HUES6 (cell line): ENCODE data around the gene DDX59.
A peak's percentile ranks its signal among the peaks of the same experiment; 100 is the strongest.

ENCODE experiments used
- H3K27ac ChIP-seq: 2 replicates; pipeline ENCODE4 v1.7.0; 2013; ENCODE audit warnings: low read depth, mild to moderate bottlenecking, low read length, inconsistent platforms
- H3K27me3 ChIP-seq: 2 replicates; pipeline ENCODE4 v1.6.1; 2013; ENCODE audit warnings: low read length; ENCODE audit not compliant: control insufficient read depth, insufficient read depth
- H3K36me3 ChIP-seq: 2 replicates; pipeline ENCODE4 v1.6.1; 2013; ENCODE audit warnings: low read length; ENCODE audit not compliant: control insufficient read depth, insufficient read depth
- H3K4me1 ChIP-seq: 2 replicates; pipeline ENCODE4 v1.6.1; 2013; ENCODE audit warnings: low read length; ENCODE audit not compliant: control insufficient read depth, insufficient read depth
- H3K4me3 ChIP-seq: 2 replicates; pipeline ENCODE4 v1.5.1; 2013; ENCODE audit warnings: low read depth, low read length
- H3K9ac ChIP-seq: one replicate; pipeline ENCODE4 v1.6.1; 2013; ENCODE audit warnings: mild to moderate bottlenecking, low read length
- H3K9me3 ChIP-seq: 2 replicates; pipeline ENCODE4 v1.6.1; 2013; ENCODE audit warnings: low read depth, low read length; ENCODE audit not compliant: control insufficient read depth, insufficient read depth

DDX59 gene

GRCh38 chr1:200669314-200670241 lies at the start of gene DDX59:
Gene DDX59 (minus strand): TSS chr1:200669907. CDS start chr1:200666740, 3,167 bp downstream.
- peaks cover 13% of the 10 kb centered on the region for H3K36me3 ChIP-seq
- peak within 1 kb of the TSS; percentile 98 for H3K27ac ChIP-seq
- no peaks in the 10 kb centered on the region for H3K27me3 ChIP-seq
- peak within 1 kb of the TSS; percentile 90 for H3K4me3 ChIP-seq
- peaks cover 24% of the 10 kb centered on the region for H3K4me1 ChIP-seq
- peak within 1 kb of the TSS; percentile 97 for H3K9ac ChIP-seq
- H3K9me3 ChIP-seq: no peaks in the 10 kb centered on the region

GRCh38 chr1:200714504-200715187 lies 44.9 kb upstream of the DDX59 start:
- no peaks in the 10 kb centered on the region for H3K36me3 ChIP-seq
- H3K4me3 ChIP-seq: no peak overlapping the region
- H3K9ac ChIP-seq: no peak overlapping the region

GRCh38 chr1:200710166-200710565 lies 40.5 kb upstream of the DDX59 start:
- Histone ChIP-seq H3K36me3 (no peaks in the 10 kb centered on the region), H3K27me3 (no peaks in the 10 kb centered on the region), H3K9ac (no peak overlapping the region), H3K4me3 (no peak overlapping the region), H3K9me3 (no peaks in the 10 kb centered on the region), H3K4me1 (no peaks in the 10 kb centered on the region), H3K27ac (no peak overlapping the region)

More at GRCh38 chr1:200714504-200715187, 44.9 kb upstream of the DDX59 start:
- Histone ChIP-seq H3K27ac (no peak overlapping the region), H3K27me3 (no peaks in the 10 kb centered on the region), H3K4me1 (no peaks in the 10 kb centered on the region), H3K9me3 (no peaks in the 10 kb centered on the region)

- Histone ChIP-seq H3K4me1 (no peaks in the 10 kb centered on the region), H3K4me3 (no peak overlapping the region), H3K9me3 (no peaks in the 10 kb centered on the region), H3K27ac (no peak overlapping the region), H3K9ac (no peak overlapping the region), H3K36me3 (no peaks in the 10 kb centered on the region), H3K27me3 (no peaks in the 10 kb centered on the region)
Observed at GRCh38 chr1:200708769-200709168, 39.1 kb upstream of the DDX59 start.

- Histone ChIP-seq H3K9ac (no peak overlapping the region), H3K27me3 (no peaks in the 10 kb centered on the region), H3K4me3 (no peak overlapping the region)
Observed at GRCh38 chr1:200708161-200708560, 38.5 kb upstream of the DDX59 start.

GRCh38 chr1:200707116-200707515 lies 37.4 kb upstream of the DDX59 start:
- H3K4me1 ChIP-seq: no peaks in the 10 kb centered on the region

More at GRCh38 chr1:200708161-200708560, 38.5 kb upstream of the DDX59 start:
- no peaks in the 10 kb centered on the region for H3K4me1 ChIP-seq
- no peaks in the 10 kb centered on the region for H3K9me3 ChIP-seq
- no peaks in the 10 kb centered on the region for H3K36me3 ChIP-seq
- H3K27ac ChIP-seq: no peak overlapping the region

GRCh38 chr1:200706111-200706814 lies 36.6 kb upstream of the DDX59 start:
- H3K4me3 ChIP-seq: no peak overlapping the region
- no peaks in the 10 kb centered on the region for H3K27me3 ChIP-seq
- no peak overlapping the region for H3K9ac ChIP-seq
- H3K27ac ChIP-seq: no peak overlapping the region
- no peaks in the 10 kb centered on the region for H3K4me1 ChIP-seq
- no peaks in the 10 kb centered on the region for H3K9me3 ChIP-seq
- H3K36me3 ChIP-seq: no peaks in the 10 kb centered on the region

More at GRCh38 chr1:200707116-200707515, 37.4 kb upstream of the DDX59 start:
- Histone ChIP-seq H3K4me3 (no peak overlapping the region), H3K27me3 (no peaks in the 10 kb centered on the region), H3K9me3 (no peaks in the 10 kb centered on the region), H3K27ac (no peak overlapping the region), H3K9ac (no peak overlapping the region), H3K36me3 (no peaks in the 10 kb centered on the region)

GRCh38 chr1:200704986-200705500 lies 35.3 kb upstream of the DDX59 start:
- no peaks in the 10 kb centered on the region for H3K27me3 ChIP-seq
- H3K4me3 ChIP-seq: no peak overlapping the region
- no peaks in the 10 kb centered on the region for H3K36me3 ChIP-seq
- no peaks in the 10 kb centered on the region for H3K4me1 ChIP-seq
- no peak overlapping the region for H3K9ac ChIP-seq
- no peak overlapping the region for H3K27ac ChIP-seq
- no peaks in the 10 kb centered on the region for H3K9me3 ChIP-seq

- Histone ChIP-seq H3K36me3 (no peaks in the 10 kb centered on the region), H3K9me3 (no peaks in the 10 kb centered on the region), H3K27ac (no peak overlapping the region), H3K4me1 (no peaks in the 10 kb centered on the region), H3K27me3 (no peaks in the 10 kb centered on the region), H3K9ac (no peak overlapping the region), H3K4me3 (no peak overlapping the region)
Observed at GRCh38 chr1:200699871-200700270, 30.2 kb upstream of the DDX59 start.

- Histone ChIP-seq H3K27ac (no peak overlapping the region), H3K36me3 (no peaks in the 10 kb centered on the region), H3K9me3 (no peaks in the 10 kb centered on the region), H3K9ac (no peak overlapping the region), H3K4me3 (no peak overlapping the region), H3K27me3 (no peaks in the 10 kb centered on the region), H3K4me1 (no peaks in the 10 kb centered on the region)
Observed at GRCh38 chr1:200694738-200695137, 25.0 kb upstream of the DDX59 start.
